GM23338 (cell line): ENCODE data around the gene ENOPH1. TPM values are rescaled to one million over a fixed set of nuclear protein-coding genes. Genes with fewer than 3 reads are reported as not detected.

Experiments
- ATAC-seq: fragments of 200-7000 bp; cut with Tn5 transposase; 3 replicates; pipeline ENCODE4 v1.9.1; 2020
- DNase-seq: peaks from one replicate; pipeline ENCODE4 v3.0.0-alpha.2; 2015; ENCODE audit warnings: low spot score
- H2AFZ ChIP-seq: fragments of 200-600 bp; sonication (generic); 2 replicates; pipeline ENCODE4 v1.8.0; 2016; ENCODE audit warnings: antibody characterized with exemption, mild to moderate bottlenecking, moderate library complexity
- H3F3A ChIP-seq: fragments of 200-600 bp; sonication (generic); replicated peaks from 2 replicates; pipeline ENCODE4 v1.8.0; 2017; ENCODE audit warnings: antibody characterized with exemption, mixed run types, low read depth
- H3K27ac ChIP-seq: fragments of 200-600 bp; sonication (generic); 2 replicates; pipeline ENCODE4 v1.6.1; 2016; ENCODE audit warnings: low read depth
- H3K27me3 ChIP-seq: fragments of 200-600 bp; sonication (generic); 2 replicates; pipeline ENCODE4 v1.8.0; 2016; ENCODE audit warnings: mild to moderate bottlenecking, mixed run types, moderate library complexity; ENCODE audit not compliant: insufficient read depth
- H3K36me3 ChIP-seq: fragments of 200-600 bp; sonication (generic); 2 replicates; pipeline ENCODE4 v1.8.0; 2016; ENCODE audit warnings: mild to moderate bottlenecking; ENCODE audit not compliant: insufficient read depth
- H3K4me1 ChIP-seq: fragments of 200-600 bp; sonication (generic); 2 replicates; pipeline ENCODE4 v1.8.0; 2016; ENCODE audit warnings: mild to moderate bottlenecking, moderate library complexity; ENCODE audit not compliant: insufficient read depth
- H3K4me2 ChIP-seq: fragments of 200-600 bp; sonication (generic); 2 replicates; pipeline ENCODE4 v1.7.1; 2017; ENCODE audit warnings: mixed run types
- H3K4me3 ChIP-seq: fragments of 200-600 bp; sonication (generic); 2 replicates; pipeline ENCODE4 v1.6.1; 2016; ENCODE audit warnings: mixed run types
- H3K79me2 ChIP-seq: fragments of 200-600 bp; sonication (generic); replicated peaks from 2 replicates; pipeline ENCODE4 v1.8.0; 2017; ENCODE audit warnings: mild to moderate bottlenecking; ENCODE audit not compliant: insufficient read depth
- H3K9me2 ChIP-seq: fragments of 200-600 bp; sonication (generic); 2 replicates; pipeline ENCODE4 v1.8.0; 2017; ENCODE audit not compliant: insufficient read depth
- H4K20me1 ChIP-seq: fragments of 200-600 bp; sonication (generic); replicated peaks from 2 replicates; pipeline ENCODE4 v1.8.0; 2017; ENCODE audit warnings: mild to moderate bottlenecking; ENCODE audit not compliant: insufficient read depth
- H3K27ac Mint-ChIP-seq: 2 replicates; pipeline ENCODE4 v1.8.0; 2020; ENCODE audit warnings: inconsistent platforms, mild to moderate bottlenecking, moderate library complexity, mixed read lengths
- H3K27me3 Mint-ChIP-seq: 3 replicates; pipeline ENCODE4 v1.8.0; 2022; ENCODE audit warnings: low read depth, mild to moderate bottlenecking, moderate library complexity, mixed read lengths, inconsistent platforms; ENCODE audit not compliant: insufficient read depth, poor library complexity
- H3K36me3 Mint-ChIP-seq: 3 replicates; pipeline ENCODE4 v1.8.0; 2021; ENCODE audit warnings: low read depth, mild to moderate bottlenecking, inconsistent platforms, moderate library complexity, mixed read lengths
- H3K4me1 Mint-ChIP-seq: 3 replicates; pipeline ENCODE4 v1.8.0; 2020; ENCODE audit warnings: mild to moderate bottlenecking, inconsistent platforms, mixed read lengths
- H3K4me3 Mint-ChIP-seq: 3 replicates; pipeline ENCODE4 v1.8.0; 2021; ENCODE audit warnings: moderate library complexity, mild to moderate bottlenecking, inconsistent platforms, mixed read lengths
- H3K9me3 Mint-ChIP-seq: 3 replicates; pipeline ENCODE4 v1.8.0; 2020; ENCODE audit warnings: moderate library complexity, mild to moderate bottlenecking, inconsistent platforms, mixed read lengths
- CREB1 ChIP-seq: fragments of 250-450 bp; sonication (Bioruptor Pico); IDR thresholded peaks from 2 replicates; pipeline ENCODE4 v1.5.0; 2020; ENCODE audit warnings: low read depth, mild to moderate bottlenecking, moderate library complexity
- CTCF ChIP-seq, 2 experiments: fragments of 200-600 bp in 1 of 2; sonication (generic) in 1 of 2; conservative IDR thresholded peaks; 2 replicates each; pipeline versions ENCODE4 v1.5.1 to v1.6.1; 2016 to 2017; ENCODE audit warnings: antibody characterized with exemption in 2 of 2, low read depth in 2 of 2, mild to moderate bottlenecking in 2 of 2, moderate library complexity in 1 of 2
- ETS1 ChIP-seq: IDR thresholded peaks from 2 replicates; pipeline ENCODE4 v1.6.1; 2016; ENCODE audit warnings: antibody characterized with exemption
- EZH2 ChIP-seq: fragments of 200-600 bp; sonication (generic); IDR thresholded peaks from one replicate; pipeline ENCODE4 v1.8.0; 2017; ENCODE audit warnings: antibody characterized with exemption, mild to moderate bottlenecking, low read depth; ENCODE audit not compliant: unreplicated experiment
- EZH2phosphoT487 ChIP-seq: fragments of 200-600 bp; sonication (generic); IDR thresholded peaks from one replicate; pipeline ENCODE4 v1.8.1; 2018; ENCODE audit warnings: antibody characterized with exemption; ENCODE audit not compliant: unreplicated experiment
- JUNB ChIP-seq: IDR thresholded peaks from one replicate; pipeline ENCODE4 v1.6.1; 2016; ENCODE audit warnings: antibody characterized with exemption; ENCODE audit not compliant: unreplicated experiment
- NANOG ChIP-seq: IDR thresholded peaks from 2 replicates; pipeline ENCODE4 v1.6.1; 2016; ENCODE audit warnings: antibody characterized with exemption, borderline replicate concordance
- POLR2AphosphoS5 ChIP-seq: IDR thresholded peaks from 2 replicates; pipeline ENCODE4 v1.6.1; 2016; ENCODE audit warnings: antibody characterized with exemption, low read depth
- STAT1 ChIP-seq: IDR thresholded peaks from one replicate; pipeline ENCODE4 v1.6.1; 2016; ENCODE audit warnings: antibody characterized with exemption; ENCODE audit not compliant: unreplicated experiment
- ZNF114 ChIP-seq: fragments of 250-450 bp; sonication (Bioruptor Pico); IDR thresholded peaks from 2 replicates; pipeline ENCODE4 v1.5.0; 2020; ENCODE audit warnings: mild to moderate bottlenecking, moderate library complexity
- ZNF331 ChIP-seq: fragments of 250-450 bp; sonication (Bioruptor Pico); IDR thresholded peaks from 2 replicates; pipeline ENCODE4 v1.5.0; 2020; ENCODE audit warnings: low read depth, mild to moderate bottlenecking, moderate library complexity
- polyA plus RNA-seq: library from polyadenylated mRNA; unstranded; fragments of >200 nt; fragmentation: Nextera tagmentation; extraction: Ambion mirVana; gene quantifications from 2 replicates; pipeline ENCODE4 v1.2.1, GENCODE V29; 2016
- total RNA-seq: library from RNA; depleted of rRNA; stranded (reverse); fragments of >200 nt; shearing (Covaris generic); gene quantifications from 2 replicates; pipeline ENCODE4 v1.2.3, GENCODE V29; 2014
- TF ChIP-seq, protein P1 (sequence below): IDR thresholded peaks from one replicate; pipeline ENCODE4 v1.6.1; 2018; ENCODE audit warnings: antibody characterized with exemption; ENCODE audit not compliant: unreplicated experiment
- TF ChIP-seq, protein P2 (sequence below): fragments of 250-450 bp; sonication (Bioruptor Pico); IDR thresholded peaks from 2 replicates; pipeline ENCODE4 v1.5.0; 2020; ENCODE audit warnings: mild to moderate bottlenecking, moderate library complexity

ENOPH1 gene
- total and polyA plus RNA-seq, 2 experiments from 2014 or later, result 105 to 146 TPM

DNA sequence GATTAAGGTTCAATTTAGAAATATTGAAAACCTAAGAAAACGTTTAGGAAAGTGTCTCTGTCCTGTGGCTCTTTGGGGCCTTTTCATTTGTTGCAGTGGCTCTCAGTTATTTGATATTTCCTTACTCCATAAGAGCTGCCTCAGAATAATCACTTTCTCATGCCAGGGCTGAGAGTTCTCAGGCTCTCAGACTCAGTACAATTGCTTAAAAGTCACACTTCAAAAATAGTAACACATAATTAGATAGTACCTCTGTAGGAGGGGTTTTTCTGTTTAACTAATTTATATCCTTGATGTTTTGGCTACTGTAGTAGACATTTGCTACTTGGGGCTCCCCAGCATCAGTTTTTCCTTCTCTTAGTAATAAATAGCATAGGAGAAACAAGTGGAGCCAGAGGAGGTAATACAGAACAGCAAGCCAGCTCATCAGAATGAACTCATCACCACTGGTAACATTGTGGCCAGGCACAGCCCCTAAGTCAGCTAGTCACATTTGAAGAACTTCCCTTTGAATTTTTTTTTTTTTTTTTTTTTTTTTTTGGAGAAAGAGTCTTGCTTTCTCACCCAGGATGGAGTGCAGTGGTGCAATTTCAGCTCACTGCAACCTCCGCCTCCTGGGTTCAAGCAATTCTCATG is 48.6 kb upstream of the ENOPH1 start:
- Histone ChIP-seq H3K27me3 (no peaks in the 10 kb centered on the region), H3F3A (no peaks in the 10 kb centered on the region), H3K79me2 (peaks cover 1% of the 10 kb centered on the region), H3K4me3 (no peak overlapping the region), H4K20me1 (no peaks in the 10 kb centered on the region), H3K36me3 (no peaks in the 10 kb centered on the region; the same call in 1 of the 2 replicates), H2AFZ (no peak overlapping the region), H3K27ac (no peak overlapping the region), H3K4me2 (no peak overlapping the region), H3K4me1 (no peaks in the 10 kb centered on the region), H3K9me2 (peaks cover 9% of the 10 kb centered on the region; the same call in 1 of the 2 replicates)
- Mint-ChIP-seq H3K36me3 (peaks cover 31% of the 10 kb centered on the region), H3K4me1 (no peaks in the 10 kb centered on the region), H3K9me3 (peaks cover 43% of the 10 kb centered on the region), H3K27ac (no peak overlapping the region), H3K27me3 (peaks cover 1% of the 10 kb centered on the region), H3K4me3 (no peak overlapping the region)
- no peak for TF ChIP-seq ZNF114 (CRISPR knock-in tag)
- no peak for TF ChIP-seq CTCF (conservative IDR thresholded peaks at IDR 0.05; ENCODE audit: low read depth in 2 of 2)
- no peak for TF ChIP-seq CREB1
- no peak for TF ChIP-seq NANOG
- TF ChIP-seq STAT1, result no peak
- TF ChIP-seq, protein P1, sequence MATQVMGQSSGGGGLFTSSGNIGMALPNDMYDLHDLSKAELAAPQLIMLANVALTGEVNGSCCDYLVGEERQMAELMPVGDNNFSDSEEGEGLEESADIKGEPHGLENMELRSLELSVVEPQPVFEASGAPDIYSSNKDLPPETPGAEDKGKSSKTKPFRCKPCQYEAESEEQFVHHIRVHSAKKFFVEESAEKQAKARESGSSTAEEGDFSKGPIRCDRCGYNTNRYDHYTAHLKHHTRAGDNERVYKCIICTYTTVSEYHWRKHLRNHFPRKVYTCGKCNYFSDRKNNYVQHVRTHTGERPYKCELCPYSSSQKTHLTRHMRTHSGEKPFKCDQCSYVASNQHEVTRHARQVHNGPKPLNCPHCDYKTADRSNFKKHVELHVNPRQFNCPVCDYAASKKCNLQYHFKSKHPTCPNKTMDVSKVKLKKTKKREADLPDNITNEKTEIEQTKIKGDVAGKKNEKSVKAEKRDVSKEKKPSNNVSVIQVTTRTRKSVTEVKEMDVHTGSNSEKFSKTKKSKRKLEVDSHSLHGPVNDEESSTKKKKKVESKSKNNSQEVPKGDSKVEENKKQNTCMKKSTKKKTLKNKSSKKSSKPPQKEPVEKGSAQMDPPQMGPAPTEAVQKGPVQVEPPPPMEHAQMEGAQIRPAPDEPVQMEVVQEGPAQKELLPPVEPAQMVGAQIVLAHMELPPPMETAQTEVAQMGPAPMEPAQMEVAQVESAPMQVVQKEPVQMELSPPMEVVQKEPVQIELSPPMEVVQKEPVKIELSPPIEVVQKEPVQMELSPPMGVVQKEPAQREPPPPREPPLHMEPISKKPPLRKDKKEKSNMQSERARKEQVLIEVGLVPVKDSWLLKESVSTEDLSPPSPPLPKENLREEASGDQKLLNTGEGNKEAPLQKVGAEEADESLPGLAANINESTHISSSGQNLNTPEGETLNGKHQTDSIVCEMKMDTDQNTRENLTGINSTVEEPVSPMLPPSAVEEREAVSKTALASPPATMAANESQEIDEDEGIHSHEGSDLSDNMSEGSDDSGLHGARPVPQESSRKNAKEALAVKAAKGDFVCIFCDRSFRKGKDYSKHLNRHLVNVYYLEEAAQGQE, result no peak
- TF ChIP-seq ZNF331 (CRISPR knock-in tag), result no peak
- no peak for TF ChIP-seq EZH2
- no peak for TF ChIP-seq JUNB
- TF ChIP-seq EZH2phosphoT487, result no peak
- no peak for TF ChIP-seq ETS1
- no peak for TF ChIP-seq POLR2AphosphoS5
- TF ChIP-seq, protein P2, sequence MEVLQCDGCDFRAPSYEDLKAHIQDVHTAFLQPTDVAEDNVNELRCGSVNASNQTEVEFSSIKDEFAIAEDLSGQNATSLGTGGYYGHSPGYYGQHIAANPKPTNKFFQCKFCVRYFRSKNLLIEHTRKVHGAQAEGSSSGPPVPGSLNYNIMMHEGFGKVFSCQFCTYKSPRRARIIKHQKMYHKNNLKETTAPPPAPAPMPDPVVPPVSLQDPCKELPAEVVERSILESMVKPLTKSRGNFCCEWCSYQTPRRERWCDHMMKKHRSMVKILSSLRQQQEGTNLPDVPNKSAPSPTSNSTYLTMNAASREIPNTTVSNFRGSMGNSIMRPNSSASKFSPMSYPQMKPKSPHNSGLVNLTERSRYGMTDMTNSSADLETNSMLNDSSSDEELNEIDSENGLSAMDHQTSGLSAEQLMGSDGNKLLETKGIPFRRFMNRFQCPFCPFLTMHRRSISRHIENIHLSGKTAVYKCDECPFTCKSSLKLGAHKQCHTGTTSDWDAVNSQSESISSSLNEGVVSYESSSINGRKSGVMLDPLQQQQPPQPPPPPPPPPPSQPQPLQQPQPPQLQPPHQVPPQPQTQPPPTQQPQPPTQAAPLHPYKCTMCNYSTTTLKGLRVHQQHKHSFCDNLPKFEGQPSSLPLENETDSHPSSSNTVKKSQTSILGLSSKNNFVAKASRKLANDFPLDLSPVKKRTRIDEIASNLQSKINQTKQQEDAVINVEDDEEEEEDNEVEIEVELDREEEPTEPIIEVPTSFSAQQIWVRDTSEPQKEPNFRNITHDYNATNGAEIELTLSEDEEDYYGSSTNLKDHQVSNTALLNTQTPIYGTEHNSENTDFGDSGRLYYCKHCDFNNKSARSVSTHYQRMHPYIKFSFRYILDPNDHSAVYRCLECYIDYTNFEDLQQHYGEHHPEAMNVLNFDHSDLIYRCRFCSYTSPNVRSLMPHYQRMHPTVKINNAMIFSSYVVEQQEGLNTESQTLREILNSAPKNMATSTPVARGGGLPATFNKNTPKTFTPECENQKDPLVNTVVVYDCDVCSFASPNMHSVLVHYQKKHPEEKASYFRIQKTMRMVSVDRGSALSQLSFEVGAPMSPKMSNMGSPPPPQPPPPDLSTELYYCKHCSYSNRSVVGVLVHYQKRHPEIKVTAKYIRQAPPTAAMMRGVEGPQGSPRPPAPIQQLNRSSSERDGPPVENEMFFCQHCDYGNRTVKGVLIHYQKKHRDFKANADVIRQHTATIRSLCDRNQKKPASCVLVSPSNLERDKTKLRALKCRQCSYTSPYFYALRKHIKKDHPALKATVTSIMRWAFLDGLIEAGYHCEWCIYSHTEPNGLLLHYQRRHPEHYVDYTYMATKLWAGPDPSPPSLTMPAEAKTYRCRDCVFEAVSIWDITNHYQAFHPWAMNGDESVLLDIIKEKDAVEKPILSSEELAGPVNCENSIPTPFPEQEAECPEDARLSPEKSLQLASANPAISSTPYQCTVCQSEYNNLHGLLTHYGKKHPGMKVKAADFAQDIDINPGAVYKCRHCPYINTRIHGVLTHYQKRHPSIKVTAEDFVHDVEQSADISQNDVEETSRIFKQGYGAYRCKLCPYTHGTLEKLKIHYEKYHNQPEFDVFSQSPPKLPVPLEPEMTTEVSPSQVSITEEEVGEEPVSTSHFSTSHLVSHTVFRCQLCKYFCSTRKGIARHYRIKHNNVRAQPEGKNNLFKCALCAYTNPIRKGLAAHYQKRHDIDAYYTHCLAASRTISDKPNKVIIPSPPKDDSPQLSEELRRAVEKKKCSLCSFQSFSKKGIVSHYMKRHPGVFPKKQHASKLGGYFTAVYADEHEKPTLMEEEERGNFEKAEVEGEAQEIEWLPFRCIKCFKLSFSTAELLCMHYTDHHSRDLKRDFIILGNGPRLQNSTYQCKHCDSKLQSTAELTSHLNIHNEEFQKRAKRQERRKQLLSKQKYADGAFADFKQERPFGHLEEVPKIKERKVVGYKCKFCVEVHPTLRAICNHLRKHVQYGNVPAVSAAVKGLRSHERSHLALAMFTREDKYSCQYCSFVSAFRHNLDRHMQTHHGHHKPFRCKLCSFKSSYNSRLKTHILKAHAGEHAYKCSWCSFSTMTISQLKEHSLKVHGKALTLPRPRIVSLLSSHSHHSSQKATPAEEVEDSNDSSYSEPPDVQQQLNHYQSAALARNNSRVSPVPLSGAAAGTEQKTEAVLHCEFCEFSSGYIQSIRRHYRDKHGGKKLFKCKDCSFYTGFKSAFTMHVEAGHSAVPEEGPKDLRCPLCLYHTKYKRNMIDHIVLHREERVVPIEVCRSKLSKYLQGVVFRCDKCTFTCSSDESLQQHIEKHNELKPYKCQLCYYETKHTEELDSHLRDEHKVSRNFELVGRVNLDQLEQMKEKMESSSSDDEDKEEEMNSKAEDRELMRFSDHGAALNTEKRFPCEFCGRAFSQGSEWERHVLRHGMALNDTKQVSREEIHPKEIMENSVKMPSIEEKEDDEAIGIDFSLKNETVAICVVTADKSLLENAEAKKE, result no peak
- DNase-seq, result no peak
- no peak for ATAC-seq
